ENCODE measurements around the gene POLR3A. TPM values are rescaled to one million over a fixed set of nuclear protein-coding genes. Genes with fewer than 3 reads are reported as not detected.

Gene POLR3A
- total RNA-seq, 1 donor from 2014 or later, result 16.9 TPM

GRCh38 chr10:77971804-77972144 is 57.5 kb downstream of the POLR3A start:
- intact Hi-C loops (cut with DNase I), result loop anchor here (10.0 kb wide), 1 partner anchor 127 kb away; no protein-coding TSS in a partner anchor
- no peak for DNase-seq (ENCODE audit: extremely low spot score in 2 of 2)
- Histone ChIP-seq H3K27ac (peak overlapping the region; percentile 87), H3K9me3 (no peaks in the 10 kb centered on the region), H3K36me3 (no peaks in the 10 kb centered on the region), H3K4me3 (no peak overlapping the region), H3K27me3 (no peaks in the 10 kb centered on the region), H3K4me1 (peaks cover 37% of the 10 kb centered on the region)
- no peak for TF ChIP-seq POLR2A (IDR thresholded peaks at IDR 0.05)
- TF ChIP-seq CTCF (IDR thresholded peaks at IDR 0.05), result no peak
- TF ChIP-seq POLR2AphosphoS5 (IDR thresholded peaks at IDR 0.05; ENCODE audit: insufficient read depth in 1 of 2, low read depth in 1 of 2), result no peak

- Histone ChIP-seq H3K27me3 (no peaks in the 10 kb centered on the region), H3K27ac (peak overlapping the region; percentile 87), H3K9me3 (no peaks in the 10 kb centered on the region), H3K4me1 (peaks cover 37% of the 10 kb centered on the region), H3K36me3 (no peaks in the 10 kb centered on the region), H3K4me3 (no peak overlapping the region)
- TF ChIP-seq POLR2AphosphoS5 (IDR thresholded peaks at IDR 0.05; ENCODE audit: insufficient read depth in 1 of 2, low read depth in 1 of 2) (peak in 1 of 2 donors; percentile 95), POLR2A (IDR thresholded peaks at IDR 0.05) (no peak), CTCF (IDR thresholded peaks at IDR 0.05) (no peak)
- peak in 1 of 2 donors; percentile 93 for DNase-seq (ENCODE audit: extremely low spot score in 2 of 2)
- intact Hi-C loops (cut with DNase I), result loop anchor here (10.0 kb wide), 1 partner anchor 126 kb away; no protein-coding TSS in a partner anchor
Observed at GRCh38 chr10:77970869-77971803, 58.2 kb downstream of the POLR3A start.

GRCh38 chr10:77969114-77969513 is 60.2 kb downstream of the POLR3A start:
- H3K27ac ChIP-seq, result peak overlapping the region; percentile 87
- DNase-seq (ENCODE audit: extremely low spot score in 2 of 2), result no peak
- intact Hi-C loops (cut with DNase I), result no loop called here

GRCh38 chr10:77967611-77968022 is 61.7 kb downstream of the POLR3A start:
- no peak for TF ChIP-seq CTCF (IDR thresholded peaks at IDR 0.05)
- no peak for TF ChIP-seq POLR2AphosphoS5 (IDR thresholded peaks at IDR 0.05; ENCODE audit: insufficient read depth in 1 of 2, low read depth in 1 of 2)
- TF ChIP-seq POLR2A (IDR thresholded peaks at IDR 0.05), result no peak
- no peak overlapping the region for H3K27ac ChIP-seq
- intact Hi-C loops (cut with DNase I), result no loop called here
- H3K4me1 ChIP-seq, result peaks cover 29% of the 10 kb centered on the region
- no peaks in the 10 kb centered on the region for H3K36me3 ChIP-seq
- H3K4me3 ChIP-seq, result no peak overlapping the region
- no peaks in the 10 kb centered on the region for H3K9me3 ChIP-seq
- no peak for DNase-seq (ENCODE audit: extremely low spot score in 2 of 2)
- H3K27me3 ChIP-seq, result no peaks in the 10 kb centered on the region

More at GRCh38 chr10:77969114-77969513, 60.2 kb downstream of the POLR3A start:
- Histone ChIP-seq H3K36me3 (no peaks in the 10 kb centered on the region), H3K27me3 (no peaks in the 10 kb centered on the region), H3K4me1 (peaks cover 29% of the 10 kb centered on the region), H3K9me3 (no peaks in the 10 kb centered on the region), H3K4me3 (no peak overlapping the region)
- TF ChIP-seq POLR2AphosphoS5 (IDR thresholded peaks at IDR 0.05; ENCODE audit: insufficient read depth in 1 of 2, low read depth in 1 of 2), result no peak
- no peak for TF ChIP-seq POLR2A (IDR thresholded peaks at IDR 0.05)
- no peak for TF ChIP-seq CTCF (IDR thresholded peaks at IDR 0.05)

GRCh38 chr10:77965294-77965693 is 64.0 kb downstream of the POLR3A start:
- Histone ChIP-seq H3K9me3 (no peaks in the 10 kb centered on the region), H3K4me3 (no peak overlapping the region), H3K27me3 (no peaks in the 10 kb centered on the region), H3K36me3 (no peaks in the 10 kb centered on the region), H3K4me1 (peaks cover 8% of the 10 kb centered on the region), H3K27ac (no peak overlapping the region)
- intact Hi-C loops (cut with DNase I), result no loop called here
- TF ChIP-seq POLR2AphosphoS5 (IDR thresholded peaks at IDR 0.05; ENCODE audit: insufficient read depth in 1 of 2, low read depth in 1 of 2) (no peak), CTCF (IDR thresholded peaks at IDR 0.05) (no peak), POLR2A (IDR thresholded peaks at IDR 0.05) (no peak)
- DNase-seq (ENCODE audit: extremely low spot score in 2 of 2), result no peak
